Measurements from ENCODE around the gene DHX40.

DNA sequence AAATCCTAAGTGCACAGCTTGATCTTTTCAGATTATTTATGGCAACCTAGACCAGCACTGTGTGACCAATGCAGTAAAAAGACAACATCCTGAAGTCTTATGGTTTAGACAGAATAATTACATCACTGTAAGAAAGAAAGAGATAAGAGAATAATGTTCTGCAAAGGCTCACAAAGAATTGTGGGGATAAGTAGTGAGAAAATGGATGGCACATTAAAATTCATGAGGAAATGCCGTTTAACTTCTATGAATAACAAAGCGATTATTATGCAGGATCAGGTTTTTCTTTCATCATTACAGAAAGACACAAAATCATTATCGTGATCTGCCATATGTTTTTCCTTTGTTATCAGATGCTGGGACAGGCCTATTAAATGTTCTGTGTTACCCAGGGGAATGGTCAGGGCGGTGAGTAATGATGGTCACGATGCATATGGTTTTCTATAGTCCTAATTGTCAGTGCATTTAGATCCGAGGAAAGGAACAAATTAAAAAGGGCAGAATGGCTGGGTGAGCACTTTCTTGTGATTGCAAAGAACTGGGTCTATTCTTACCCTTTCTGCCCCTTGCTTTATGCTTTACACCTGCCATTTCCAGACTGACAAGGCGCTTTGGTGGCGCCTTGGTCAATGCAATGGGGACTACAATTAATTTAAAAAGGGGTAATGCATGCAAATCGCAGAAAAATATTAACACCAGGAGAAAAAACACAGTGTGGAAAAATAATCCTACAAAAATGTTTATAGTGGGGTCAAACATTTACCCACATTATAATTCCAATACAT is 18.1 kb upstream of the DHX40 start:
- TF ChIP-seq, protein P1, sequence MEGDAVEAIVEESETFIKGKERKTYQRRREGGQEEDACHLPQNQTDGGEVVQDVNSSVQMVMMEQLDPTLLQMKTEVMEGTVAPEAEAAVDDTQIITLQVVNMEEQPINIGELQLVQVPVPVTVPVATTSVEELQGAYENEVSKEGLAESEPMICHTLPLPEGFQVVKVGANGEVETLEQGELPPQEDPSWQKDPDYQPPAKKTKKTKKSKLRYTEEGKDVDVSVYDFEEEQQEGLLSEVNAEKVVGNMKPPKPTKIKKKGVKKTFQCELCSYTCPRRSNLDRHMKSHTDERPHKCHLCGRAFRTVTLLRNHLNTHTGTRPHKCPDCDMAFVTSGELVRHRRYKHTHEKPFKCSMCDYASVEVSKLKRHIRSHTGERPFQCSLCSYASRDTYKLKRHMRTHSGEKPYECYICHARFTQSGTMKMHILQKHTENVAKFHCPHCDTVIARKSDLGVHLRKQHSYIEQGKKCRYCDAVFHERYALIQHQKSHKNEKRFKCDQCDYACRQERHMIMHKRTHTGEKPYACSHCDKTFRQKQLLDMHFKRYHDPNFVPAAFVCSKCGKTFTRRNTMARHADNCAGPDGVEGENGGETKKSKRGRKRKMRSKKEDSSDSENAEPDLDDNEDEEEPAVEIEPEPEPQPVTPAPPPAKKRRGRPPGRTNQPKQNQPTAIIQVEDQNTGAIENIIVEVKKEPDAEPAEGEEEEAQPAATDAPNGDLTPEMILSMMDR (IDR thresholded peaks at IDR 0.05; ENCODE audit: borderline replicate concordance, extremely low read depth, low read length, poor library complexity, severe bottlenecking) = no peak
- no peak for TF ChIP-seq EZH2 (IDR thresholded peaks at IDR 0.05; ENCODE audit: borderline replicate concordance, low read depth, low read length, severe bottlenecking)
